Measurements from ENCODE around the gene GDF9.
A peak's percentile ranks its signal among the peaks of the same experiment; 100 is the strongest.

Gene GDF9

GRCh38 chr5:132866342-132867045, at the start of gene GDF9, which contains the start of gene UQCRQ:
GDF9 (minus strand) TSS chr5:132866469; CDS start chr5:132864533, 1,936 bp downstream.
UQCRQ (plus strand) TSS chr5:132866642; CDS start chr5:132866882, 240 bp downstream.
- H3K36me3 ChIP-seq (ENCODE audit: control insufficient read depth, insufficient read depth, low read length), result peaks cover 29% of the 10 kb centered on the region
- H3K4me1 ChIP-seq (ENCODE audit: control insufficient read depth, insufficient read depth, low read length), result peaks cover 9% of the 10 kb centered on the region
- no peaks in the 10 kb centered on the region for H3K9me3 ChIP-seq (ENCODE audit: control insufficient read depth, insufficient read depth, low read depth, low read length)
- peak within 1 kb of the TSS; percentile 94 for H3K9ac ChIP-seq (ENCODE audit: low read length)
- H3K27me3 ChIP-seq (ENCODE audit: control insufficient read depth, insufficient read depth, low read length), result no peaks in the 10 kb centered on the region
- peak within 1 kb of the TSS; percentile 90 for H3K27ac ChIP-seq (ENCODE audit: low read depth, low read length)
- peak within 1 kb of the TSS; percentile 89 for H3K4me3 ChIP-seq (ENCODE audit: low read depth, low read length)

- Histone ChIP-seq H3K4me3 (ENCODE audit: low read depth, low read length) (no peak overlapping the region), H3K36me3 (ENCODE audit: control insufficient read depth, insufficient read depth, low read length) (peaks cover 44% of the 10 kb centered on the region), H3K27ac (ENCODE audit: low read depth, low read length) (no peak overlapping the region), H3K27me3 (ENCODE audit: control insufficient read depth, insufficient read depth, low read length) (no peaks in the 10 kb centered on the region), H3K9ac (ENCODE audit: low read length) (no peak overlapping the region), H3K4me1 (ENCODE audit: control insufficient read depth, insufficient read depth, low read length) (no peaks in the 10 kb centered on the region), H3K9me3 (ENCODE audit: control insufficient read depth, insufficient read depth, low read depth, low read length) (no peaks in the 10 kb centered on the region)
Observed at GRCh38 chr5:132915681-132916080, 49.4 kb upstream of the GDF9 start.

GRCh38 chr5:132909702-132910101, 43.4 kb upstream of the GDF9 start:
- no peaks in the 10 kb centered on the region for H3K27me3 ChIP-seq (ENCODE audit: control insufficient read depth, insufficient read depth, low read length)
- peaks cover 43% of the 10 kb centered on the region for H3K36me3 ChIP-seq (ENCODE audit: control insufficient read depth, insufficient read depth, low read length)

GRCh38 chr5:132907161-132907560, 40.9 kb upstream of the GDF9 start:
- H3K9me3 ChIP-seq (ENCODE audit: control insufficient read depth, insufficient read depth, low read depth, low read length), result no peaks in the 10 kb centered on the region
- no peak overlapping the region for H3K4me3 ChIP-seq (ENCODE audit: low read depth, low read length)
- H3K36me3 ChIP-seq (ENCODE audit: control insufficient read depth, insufficient read depth, low read length), result peaks cover 49% of the 10 kb centered on the region
- no peaks in the 10 kb centered on the region for H3K27me3 ChIP-seq (ENCODE audit: control insufficient read depth, insufficient read depth, low read length)
- H3K9ac ChIP-seq (ENCODE audit: low read length), result no peak overlapping the region
- no peaks in the 10 kb centered on the region for H3K4me1 ChIP-seq (ENCODE audit: control insufficient read depth, insufficient read depth, low read length)
- H3K27ac ChIP-seq (ENCODE audit: low read depth, low read length), result no peak overlapping the region

More at GRCh38 chr5:132909702-132910101, 43.4 kb upstream of the GDF9 start:
- Histone ChIP-seq H3K4me3 (ENCODE audit: low read depth, low read length) (no peak overlapping the region), H3K27ac (ENCODE audit: low read depth, low read length) (no peak overlapping the region), H3K9me3 (ENCODE audit: control insufficient read depth, insufficient read depth, low read depth, low read length) (no peaks in the 10 kb centered on the region), H3K9ac (ENCODE audit: low read length) (no peak overlapping the region), H3K4me1 (ENCODE audit: control insufficient read depth, insufficient read depth, low read length) (no peaks in the 10 kb centered on the region)

- no peak overlapping the region for H3K27ac ChIP-seq (ENCODE audit: low read depth, low read length)
- H3K27me3 ChIP-seq (ENCODE audit: control insufficient read depth, insufficient read depth, low read length), result no peaks in the 10 kb centered on the region
- no peak overlapping the region for H3K4me3 ChIP-seq (ENCODE audit: low read depth, low read length)
- no peaks in the 10 kb centered on the region for H3K4me1 ChIP-seq (ENCODE audit: control insufficient read depth, insufficient read depth, low read length)
- H3K9ac ChIP-seq (ENCODE audit: low read length), result no peak overlapping the region
- no peaks in the 10 kb centered on the region for H3K9me3 ChIP-seq (ENCODE audit: control insufficient read depth, insufficient read depth, low read depth, low read length)
- peaks cover 56% of the 10 kb centered on the region for H3K36me3 ChIP-seq (ENCODE audit: control insufficient read depth, insufficient read depth, low read length)
Observed at GRCh38 chr5:132905938-132906337, 39.7 kb upstream of the GDF9 start.

- Histone ChIP-seq H3K36me3 (ENCODE audit: control insufficient read depth, insufficient read depth, low read length) (peaks cover 67% of the 10 kb centered on the region), H3K27ac (ENCODE audit: low read depth, low read length) (no peak overlapping the region), H3K9me3 (ENCODE audit: control insufficient read depth, insufficient read depth, low read depth, low read length) (no peaks in the 10 kb centered on the region), H3K4me3 (ENCODE audit: low read depth, low read length) (no peak overlapping the region), H3K27me3 (ENCODE audit: control insufficient read depth, insufficient read depth, low read length) (no peaks in the 10 kb centered on the region), H3K9ac (ENCODE audit: low read length) (no peak overlapping the region), H3K4me1 (ENCODE audit: control insufficient read depth, insufficient read depth, low read length) (no peaks in the 10 kb centered on the region)
Observed at GRCh38 chr5:132901730-132902129, 35.5 kb upstream of the GDF9 start.

- no peaks in the 10 kb centered on the region for H3K4me1 ChIP-seq (ENCODE audit: control insufficient read depth, insufficient read depth, low read length)
- no peak overlapping the region for H3K4me3 ChIP-seq (ENCODE audit: low read depth, low read length)
- H3K36me3 ChIP-seq (ENCODE audit: control insufficient read depth, insufficient read depth, low read length), result peaks cover 74% of the 10 kb centered on the region
- H3K9ac ChIP-seq (ENCODE audit: low read length), result no peak overlapping the region
- no peaks in the 10 kb centered on the region for H3K27me3 ChIP-seq (ENCODE audit: control insufficient read depth, insufficient read depth, low read length)
- no peak overlapping the region for H3K27ac ChIP-seq (ENCODE audit: low read depth, low read length)
- H3K9me3 ChIP-seq (ENCODE audit: control insufficient read depth, insufficient read depth, low read depth, low read length), result no peaks in the 10 kb centered on the region
Observed at GRCh38 chr5:132901036-132901435, 34.8 kb upstream of the GDF9 start.

GRCh38 chr5:132898094-132898493, 31.8 kb upstream of the GDF9 start:
- H3K27me3 ChIP-seq (ENCODE audit: control insufficient read depth, insufficient read depth, low read length), result no peaks in the 10 kb centered on the region
- H3K9ac ChIP-seq (ENCODE audit: low read length), result no peak overlapping the region
- H3K4me1 ChIP-seq (ENCODE audit: control insufficient read depth, insufficient read depth, low read length), result no peaks in the 10 kb centered on the region
- H3K27ac ChIP-seq (ENCODE audit: low read depth, low read length), result no peak overlapping the region
- no peak overlapping the region for H3K4me3 ChIP-seq (ENCODE audit: low read depth, low read length)
- peaks cover 86% of the 10 kb centered on the region for H3K36me3 ChIP-seq (ENCODE audit: control insufficient read depth, insufficient read depth, low read length)
- H3K9me3 ChIP-seq (ENCODE audit: control insufficient read depth, insufficient read depth, low read depth, low read length), result no peaks in the 10 kb centered on the region

GRCh38 chr5:132896685-132897084, 30.4 kb upstream of the GDF9 start:
- Histone ChIP-seq H3K27me3 (ENCODE audit: control insufficient read depth, insufficient read depth, low read length) (no peaks in the 10 kb centered on the region), H3K4me1 (ENCODE audit: control insufficient read depth, insufficient read depth, low read length) (no peaks in the 10 kb centered on the region), H3K9me3 (ENCODE audit: control insufficient read depth, insufficient read depth, low read depth, low read length) (no peaks in the 10 kb centered on the region), H3K36me3 (ENCODE audit: control insufficient read depth, insufficient read depth, low read length) (peaks cover 89% of the 10 kb centered on the region), H3K9ac (ENCODE audit: low read length) (no peak overlapping the region), H3K4me3 (ENCODE audit: low read depth, low read length) (no peak overlapping the region), H3K27ac (ENCODE audit: low read depth, low read length) (no peak overlapping the region)

- Histone ChIP-seq H3K27me3 (ENCODE audit: control insufficient read depth, insufficient read depth, low read length) (no peaks in the 10 kb centered on the region), H3K36me3 (ENCODE audit: control insufficient read depth, insufficient read depth, low read length) (peaks cover 86% of the 10 kb centered on the region), H3K4me1 (ENCODE audit: control insufficient read depth, insufficient read depth, low read length) (no peaks in the 10 kb centered on the region), H3K9ac (ENCODE audit: low read length) (no peak overlapping the region), H3K9me3 (ENCODE audit: control insufficient read depth, insufficient read depth, low read depth, low read length) (no peaks in the 10 kb centered on the region), H3K27ac (ENCODE audit: low read depth, low read length) (no peak overlapping the region), H3K4me3 (ENCODE audit: low read depth, low read length) (no peak overlapping the region)
Observed at GRCh38 chr5:132895719-132896305, 29.5 kb upstream of the GDF9 start.

GRCh38 chr5:132890817-132891216, 24.5 kb upstream of the GDF9 start:
- Histone ChIP-seq H3K4me3 (ENCODE audit: low read depth, low read length) (no peak overlapping the region), H3K36me3 (ENCODE audit: control insufficient read depth, insufficient read depth, low read length) (peaks cover 90% of the 10 kb centered on the region), H3K4me1 (ENCODE audit: control insufficient read depth, insufficient read depth, low read length) (no peaks in the 10 kb centered on the region), H3K27me3 (ENCODE audit: control insufficient read depth, insufficient read depth, low read length) (no peaks in the 10 kb centered on the region), H3K9me3 (ENCODE audit: control insufficient read depth, insufficient read depth, low read depth, low read length) (no peaks in the 10 kb centered on the region), H3K27ac (ENCODE audit: low read depth, low read length) (no peak overlapping the region), H3K9ac (ENCODE audit: low read length) (no peak overlapping the region)
